Measurements from ENCODE around the gene GABRG3. TPM values are rescaled to one million over a fixed set of nuclear protein-coding genes. Genes with fewer than 3 reads are reported as not detected.

The GABRG3 gene
- total and polyA plus RNA-seq, 4 donors, result 0.02 to 0.19 TPM; not detected in 2

DNA sequence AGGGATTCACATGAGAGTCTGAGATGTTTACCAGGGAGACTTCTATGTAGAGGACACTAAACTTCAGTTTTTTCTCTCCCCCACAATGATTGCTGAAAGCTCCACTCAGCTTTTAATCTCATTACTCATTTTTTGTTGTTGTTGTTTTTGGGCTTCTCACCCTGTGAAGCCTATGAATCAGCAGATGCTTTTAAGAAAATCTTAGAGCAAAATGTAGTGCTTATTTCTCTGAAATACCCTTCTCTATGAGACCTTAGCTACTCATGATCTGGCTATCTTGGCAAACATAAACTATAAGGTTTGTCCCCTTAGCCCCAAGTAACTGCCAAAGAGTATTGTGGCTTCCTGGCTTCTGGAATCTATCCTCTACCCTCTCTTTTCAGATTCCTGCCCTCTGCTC is 590.8 kb downstream of the GABRG3 start:
- Histone ChIP-seq H3K4me3 (ENCODE audit: low read depth in 1 of 3, low read length in 3 of 3) (no peak overlapping the region), H3K4me1 (ENCODE audit: control insufficient read depth in 4 of 4, insufficient read depth in 4 of 4, low read length in 3 of 4) (no peaks in the 10 kb centered on the region), H3K27me3 (ENCODE audit: control insufficient read depth in 4 of 4, insufficient read depth in 4 of 4, low read length in 3 of 4) (no peaks in the 10 kb centered on the region), H3K27ac (ENCODE audit: low read depth in 1 of 2, low read length in 2 of 2) (no peak overlapping the region), H3K9ac (ENCODE audit: low read depth in 1 of 2, low read length in 2 of 2) (no peak overlapping the region), H3K36me3 (ENCODE audit: control insufficient read depth in 4 of 4, insufficient read depth in 3 of 4, low read depth in 1 of 4, low read length in 3 of 4) (no peaks in the 10 kb centered on the region), H3K9me3 (ENCODE audit: control insufficient read depth in 4 of 4, low read length in 3 of 4) (peaks cover 0 to 8% (median 1%) of the 10 kb centered on the region in 4 donors)
- TF ChIP-seq JUND (IDR thresholded peaks at IDR 0.05) (no peak), SP1 (IDR thresholded peaks at IDR 0.05) (no peak), YY1 (IDR thresholded peaks at IDR 0.05) (no peak), FOXA1 (IDR thresholded peaks at IDR 0.05) (no peak), EGR1 (IDR thresholded peaks at IDR 0.05; ENCODE audit: low read depth in 2 of 2) (no peak), FOXA2 (IDR thresholded peaks at IDR 0.05) (no peak), GABPA (IDR thresholded peaks at IDR 0.05 in 1 of 2, conservative IDR thresholded peaks at IDR 0.05 in 1 of 2) (no peak), NR2F2 (IDR thresholded peaks at IDR 0.05) (no peak), HNF4A (conservative IDR thresholded peaks at IDR 0.05) (no peak)
- TF ChIP-seq, protein P1, sequence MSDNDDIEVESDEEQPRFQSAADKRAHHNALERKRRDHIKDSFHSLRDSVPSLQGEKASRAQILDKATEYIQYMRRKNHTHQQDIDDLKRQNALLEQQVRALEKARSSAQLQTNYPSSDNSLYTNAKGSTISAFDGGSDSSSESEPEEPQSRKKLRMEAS (IDR thresholded peaks at IDR 0.05), result no peak
- TF ChIP-seq, protein P2, sequence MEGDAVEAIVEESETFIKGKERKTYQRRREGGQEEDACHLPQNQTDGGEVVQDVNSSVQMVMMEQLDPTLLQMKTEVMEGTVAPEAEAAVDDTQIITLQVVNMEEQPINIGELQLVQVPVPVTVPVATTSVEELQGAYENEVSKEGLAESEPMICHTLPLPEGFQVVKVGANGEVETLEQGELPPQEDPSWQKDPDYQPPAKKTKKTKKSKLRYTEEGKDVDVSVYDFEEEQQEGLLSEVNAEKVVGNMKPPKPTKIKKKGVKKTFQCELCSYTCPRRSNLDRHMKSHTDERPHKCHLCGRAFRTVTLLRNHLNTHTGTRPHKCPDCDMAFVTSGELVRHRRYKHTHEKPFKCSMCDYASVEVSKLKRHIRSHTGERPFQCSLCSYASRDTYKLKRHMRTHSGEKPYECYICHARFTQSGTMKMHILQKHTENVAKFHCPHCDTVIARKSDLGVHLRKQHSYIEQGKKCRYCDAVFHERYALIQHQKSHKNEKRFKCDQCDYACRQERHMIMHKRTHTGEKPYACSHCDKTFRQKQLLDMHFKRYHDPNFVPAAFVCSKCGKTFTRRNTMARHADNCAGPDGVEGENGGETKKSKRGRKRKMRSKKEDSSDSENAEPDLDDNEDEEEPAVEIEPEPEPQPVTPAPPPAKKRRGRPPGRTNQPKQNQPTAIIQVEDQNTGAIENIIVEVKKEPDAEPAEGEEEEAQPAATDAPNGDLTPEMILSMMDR (IDR thresholded peaks at IDR 0.05; ENCODE audit: low read depth, low read length, missing input control), result no peak
- no peak for DNase-seq (ENCODE audit: low spot score)

DNA sequence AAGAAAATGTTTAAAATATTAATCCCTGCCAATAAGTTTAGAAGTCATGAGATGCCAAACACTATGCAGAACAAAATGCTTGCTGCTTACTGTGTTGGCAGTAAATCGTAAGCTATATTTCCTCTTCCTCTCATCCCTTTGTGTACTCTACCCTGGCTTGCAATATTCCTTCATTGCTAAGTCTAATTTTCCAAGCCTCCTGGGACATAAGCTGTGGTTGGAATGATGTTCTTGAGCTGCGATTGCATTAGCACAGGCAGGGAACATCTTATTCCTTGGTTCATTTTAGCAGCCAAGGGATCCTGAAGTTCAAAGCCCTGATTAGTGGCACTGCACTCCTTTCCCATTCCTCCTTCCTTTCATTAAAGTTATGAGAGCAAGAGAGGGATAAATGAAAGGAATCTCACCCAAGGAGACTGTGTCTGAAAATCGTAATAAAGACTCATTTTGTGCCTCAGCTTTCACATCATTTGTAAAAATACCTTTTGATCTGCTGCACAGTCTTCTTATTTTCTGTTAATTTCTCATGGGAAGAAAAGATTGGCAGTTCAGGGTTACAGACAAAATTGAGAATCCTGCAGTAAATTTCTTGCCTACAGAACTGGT is 592.9 kb downstream of the GABRG3 start:
- no peak overlapping the region for H3K27ac ChIP-seq (ENCODE audit: low read depth in 1 of 2, low read length in 2 of 2)

More for the DNA sequence above, 592.9 kb downstream of the GABRG3 start:
- no peak overlapping the region for H3K4me3 ChIP-seq (ENCODE audit: low read depth in 1 of 3, low read length in 3 of 3)
- H3K4me1 ChIP-seq (ENCODE audit: control insufficient read depth in 4 of 4, insufficient read depth in 4 of 4, low read length in 3 of 4), result no peaks in the 10 kb centered on the region
- no peak for TF ChIP-seq FOXA2 (IDR thresholded peaks at IDR 0.05)
- TF ChIP-seq, protein P1 (IDR thresholded peaks at IDR 0.05), result no peak
- no peak for TF ChIP-seq NR2F2 (IDR thresholded peaks at IDR 0.05)
- no peak for TF ChIP-seq GABPA (IDR thresholded peaks at IDR 0.05 in 1 of 2, conservative IDR thresholded peaks at IDR 0.05 in 1 of 2)
- TF ChIP-seq, protein P2 (IDR thresholded peaks at IDR 0.05; ENCODE audit: low read depth, low read length, missing input control), result no peak
- no peak for TF ChIP-seq JUND (IDR thresholded peaks at IDR 0.05)
- TF ChIP-seq RAD21 (IDR thresholded peaks at IDR 0.05), result no peak
- TF ChIP-seq, protein P3, sequence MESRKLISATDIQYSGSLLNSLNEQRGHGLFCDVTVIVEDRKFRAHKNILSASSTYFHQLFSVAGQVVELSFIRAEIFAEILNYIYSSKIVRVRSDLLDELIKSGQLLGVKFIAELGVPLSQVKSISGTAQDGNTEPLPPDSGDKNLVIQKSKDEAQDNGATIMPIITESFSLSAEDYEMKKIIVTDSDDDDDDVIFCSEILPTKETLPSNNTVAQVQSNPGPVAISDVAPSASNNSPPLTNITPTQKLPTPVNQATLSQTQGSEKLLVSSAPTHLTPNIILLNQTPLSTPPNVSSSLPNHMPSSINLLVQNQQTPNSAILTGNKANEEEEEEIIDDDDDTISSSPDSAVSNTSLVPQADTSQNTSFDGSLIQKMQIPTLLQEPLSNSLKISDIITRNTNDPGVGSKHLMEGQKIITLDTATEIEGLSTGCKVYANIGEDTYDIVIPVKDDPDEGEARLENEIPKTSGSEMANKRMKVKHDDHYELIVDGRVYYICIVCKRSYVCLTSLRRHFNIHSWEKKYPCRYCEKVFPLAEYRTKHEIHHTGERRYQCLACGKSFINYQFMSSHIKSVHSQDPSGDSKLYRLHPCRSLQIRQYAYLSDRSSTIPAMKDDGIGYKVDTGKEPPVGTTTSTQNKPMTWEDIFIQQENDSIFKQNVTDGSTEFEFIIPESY (IDR thresholded peaks at IDR 0.05), result no peak
- TF ChIP-seq EGR1 (IDR thresholded peaks at IDR 0.05; ENCODE audit: low read depth in 2 of 2), result no peak
- TF ChIP-seq HNF4G (IDR thresholded peaks at IDR 0.05), result no peak
- TF ChIP-seq YY1 (IDR thresholded peaks at IDR 0.05), result no peak
- TF ChIP-seq, protein P4, sequence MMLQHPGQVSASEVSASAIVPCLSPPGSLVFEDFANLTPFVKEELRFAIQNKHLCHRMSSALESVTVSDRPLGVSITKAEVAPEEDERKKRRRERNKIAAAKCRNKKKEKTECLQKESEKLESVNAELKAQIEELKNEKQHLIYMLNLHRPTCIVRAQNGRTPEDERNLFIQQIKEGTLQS (IDR thresholded peaks at IDR 0.05), result no peak
- TF ChIP-seq HNF4A (conservative IDR thresholded peaks at IDR 0.05), result no peak
- no peak for DNase-seq (ENCODE audit: low spot score)
- WGBS, result 71% methylated on average over 3 of the region's 3 CpGs
- no peaks in the 10 kb centered on the region for H3K36me3 ChIP-seq (ENCODE audit: control insufficient read depth in 4 of 4, insufficient read depth in 3 of 4, low read depth in 1 of 4, low read length in 3 of 4)
- peaks cover 0 to 8% (median 1%) of the 10 kb centered on the region in 4 donors for H3K9me3 ChIP-seq (ENCODE audit: control insufficient read depth in 4 of 4, low read length in 3 of 4)
- H3K27me3 ChIP-seq (ENCODE audit: control insufficient read depth in 4 of 4, insufficient read depth in 4 of 4, low read length in 3 of 4), result no peaks in the 10 kb centered on the region
- no peak overlapping the region for H3K9ac ChIP-seq (ENCODE audit: low read depth in 1 of 2, low read length in 2 of 2)

All from liver (tissue), 9 donors.